Pons (tissue), 1 donor: ENCODE results near the gene PRAME.
A peak's percentile ranks its signal among the peaks of the same experiment; 100 is the strongest.
"Not testable (repeated sequence)": the region's sequence is repeated elsewhere in the genome, so short reads cannot be mapped to it uniquely, and the experiment has no call there.

Experiments
- DNase-seq: peaks from one replicate; pipeline ENCODE4 v3.0.0-alpha.2; 2016; ENCODE audit warnings: low spot score

PRAME gene

GRCh38 chr22:22558972-22559603 lies at the start of gene PRAME:
Gene PRAME (minus strand): TSS chr22:22559265. CDS start chr22:22556832, 2,433 bp downstream.
- peak; percentile 22 for DNase-seq

DNA sequence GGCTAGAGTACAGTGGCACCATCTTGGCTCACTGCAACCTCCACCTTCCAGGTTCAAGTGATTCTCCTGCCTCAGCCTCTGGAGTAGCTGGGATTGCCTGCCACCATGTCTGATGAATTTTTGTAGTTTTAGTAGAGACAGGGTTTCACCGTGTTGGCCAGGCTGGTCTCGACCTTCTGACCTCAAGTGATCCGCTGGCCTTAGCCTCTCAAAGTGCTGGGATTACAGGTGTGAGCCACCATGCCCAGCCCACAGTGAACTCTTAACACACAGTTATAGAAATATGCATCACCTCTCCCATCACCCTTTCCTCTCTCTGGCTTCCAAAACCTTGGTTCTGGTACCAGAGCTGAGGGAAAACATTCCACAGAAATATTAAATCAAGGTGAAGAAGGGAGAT lies 49.0 kb upstream of the PRAME start:
- not testable (repeated sequence) for DNase-seq

DNA sequence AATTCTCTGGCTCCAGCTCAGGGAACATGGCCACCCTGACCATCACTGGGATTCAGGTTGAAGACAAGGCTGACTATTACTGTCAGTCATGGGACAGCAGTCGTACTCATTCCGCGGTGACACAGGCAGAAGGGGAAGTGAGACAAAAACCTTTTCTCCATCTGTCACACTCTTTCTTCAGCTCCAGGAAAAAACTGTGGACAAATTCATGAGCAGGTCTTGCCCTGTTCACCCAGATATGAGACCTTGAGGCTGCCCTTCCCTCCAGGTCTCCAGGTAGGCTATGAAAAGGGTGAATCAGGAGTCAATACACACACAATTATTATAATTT lies 46.0 kb upstream of the PRAME start:
- DNase-seq, result no peak

DNA sequence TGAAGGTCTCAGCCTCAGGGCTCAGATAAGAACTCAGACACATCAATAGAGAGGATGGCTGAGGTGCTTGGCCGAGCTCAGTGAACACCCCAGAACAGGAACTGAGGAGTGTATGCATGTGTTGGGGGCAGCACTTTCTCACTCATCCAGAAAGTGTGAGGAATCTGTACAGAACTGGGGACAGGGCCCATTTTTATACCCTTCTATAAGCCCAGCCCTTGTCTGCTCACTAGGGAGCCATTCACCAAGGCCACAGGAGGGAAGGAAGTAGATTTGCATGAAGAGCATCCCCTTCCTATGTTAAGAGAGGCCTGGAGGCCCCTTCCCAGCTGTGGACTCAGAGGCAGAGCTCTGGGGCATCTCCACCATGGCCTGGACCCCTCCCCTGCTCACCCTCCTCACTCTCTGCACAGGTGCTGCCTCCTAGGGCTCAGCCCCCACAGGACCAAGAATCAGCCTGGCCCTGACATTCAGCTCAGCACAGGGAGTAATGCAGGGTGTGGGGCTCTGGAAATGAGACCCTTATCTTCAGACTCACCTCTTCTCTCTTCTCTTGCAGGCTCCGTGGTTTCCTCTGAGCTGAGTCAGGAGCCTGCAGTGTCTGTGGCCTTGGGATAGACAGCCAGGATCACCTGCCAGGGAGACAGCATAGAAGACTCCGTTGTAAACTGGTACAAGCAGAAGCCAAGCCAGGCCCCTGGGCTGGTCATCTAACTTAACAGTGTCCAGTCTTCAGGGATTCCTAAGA lies 45.4 kb upstream of the PRAME start:
- DNase-seq, result no peak

DNA sequence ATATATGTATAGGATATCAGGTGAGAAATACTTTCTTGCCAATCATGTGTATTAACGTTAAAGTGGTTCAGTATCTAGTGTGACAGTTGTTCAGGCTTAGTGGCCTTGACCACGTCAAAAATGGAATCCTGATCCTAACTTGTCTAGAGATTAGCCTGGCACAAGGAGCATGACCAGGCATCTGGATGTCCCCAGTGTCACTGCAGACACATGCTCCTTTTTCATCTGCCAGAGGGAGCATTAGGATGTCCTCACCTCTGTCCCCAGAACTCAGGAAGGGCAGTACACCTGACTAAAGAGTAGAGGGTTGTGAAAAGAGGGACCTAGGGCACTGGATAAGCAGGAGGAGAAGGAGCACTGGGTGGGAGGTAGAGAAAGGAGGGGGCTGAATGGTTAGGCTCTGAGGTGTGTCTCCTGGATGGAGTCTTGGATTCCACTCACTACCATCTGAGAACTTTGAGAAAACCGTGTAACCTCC lies 44.4 kb upstream of the PRAME start:
- no peak for DNase-seq

- DNase-seq, result no peak
Observed at GRCh38 chr22:22600531-22601261, 41.6 kb upstream of the PRAME start.

GRCh38 chr22:22599248-22599647 lies 40.2 kb upstream of the PRAME start:
- DNase-seq, result no peak

DNA sequence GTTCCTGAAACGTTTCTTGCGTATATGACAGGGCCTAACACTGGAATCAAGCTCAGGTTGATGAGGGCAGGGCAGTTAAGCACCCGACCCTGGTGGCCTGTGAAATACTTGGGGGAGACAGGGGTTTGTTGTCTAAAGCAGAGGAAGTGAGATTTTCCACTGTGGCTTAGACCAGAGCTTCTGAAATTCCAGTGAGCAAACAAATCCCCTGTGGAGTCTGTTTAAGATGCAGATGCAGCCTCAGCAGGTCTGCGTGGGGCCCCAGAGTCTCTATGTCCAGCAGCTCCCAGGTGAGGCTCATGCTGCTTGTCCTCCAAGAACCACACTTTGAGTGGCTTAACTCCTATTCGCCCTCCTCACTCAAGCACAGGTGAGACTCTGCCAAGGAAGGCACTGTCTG lies 39.1 kb upstream of the PRAME start:
- DNase-seq, result no peak

DNA sequence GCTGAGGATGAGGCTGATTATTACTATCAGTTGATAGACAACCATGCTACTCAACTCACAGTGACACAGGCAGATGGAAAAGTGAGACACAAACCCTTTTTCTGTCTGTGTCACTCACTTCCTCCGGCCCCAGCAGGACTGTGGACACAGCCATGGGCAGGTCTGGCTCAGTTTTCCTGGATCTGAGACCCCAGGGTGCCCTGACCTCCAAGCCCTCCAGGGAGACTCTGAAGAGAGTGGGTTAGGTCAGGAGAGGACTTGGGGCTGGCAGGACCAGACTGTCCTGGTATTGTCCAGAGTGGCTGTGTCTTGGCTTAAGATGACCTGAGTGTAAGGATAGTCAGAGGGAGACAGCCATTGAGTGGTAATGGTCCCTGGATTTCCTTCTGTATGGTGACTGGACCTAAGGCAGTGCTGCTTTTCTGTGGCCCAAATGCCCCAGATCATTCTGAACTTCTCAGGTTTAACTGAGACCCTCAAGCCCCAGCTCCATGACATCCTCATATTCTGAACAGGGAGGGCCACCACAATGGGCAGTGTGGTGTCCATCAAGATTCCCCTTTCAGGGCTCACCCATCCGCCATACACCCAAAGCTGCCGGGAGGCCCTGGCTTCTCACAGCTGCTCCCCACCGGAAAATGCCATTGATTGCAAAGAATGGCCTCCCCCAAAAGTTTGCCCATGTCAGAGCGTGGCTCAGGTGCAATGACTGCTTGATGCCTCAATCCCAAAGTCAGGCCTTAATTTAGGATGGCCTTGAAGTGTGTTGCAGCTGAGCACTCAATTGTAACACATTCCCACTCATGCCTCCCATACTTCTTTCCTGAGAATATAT lies 36.2 kb upstream of the PRAME start:
- DNase-seq, result no peak

- peak; percentile 32 for DNase-seq
Observed at GRCh38 chr22:22593964-22594656, 35.0 kb upstream of the PRAME start.

DNA sequence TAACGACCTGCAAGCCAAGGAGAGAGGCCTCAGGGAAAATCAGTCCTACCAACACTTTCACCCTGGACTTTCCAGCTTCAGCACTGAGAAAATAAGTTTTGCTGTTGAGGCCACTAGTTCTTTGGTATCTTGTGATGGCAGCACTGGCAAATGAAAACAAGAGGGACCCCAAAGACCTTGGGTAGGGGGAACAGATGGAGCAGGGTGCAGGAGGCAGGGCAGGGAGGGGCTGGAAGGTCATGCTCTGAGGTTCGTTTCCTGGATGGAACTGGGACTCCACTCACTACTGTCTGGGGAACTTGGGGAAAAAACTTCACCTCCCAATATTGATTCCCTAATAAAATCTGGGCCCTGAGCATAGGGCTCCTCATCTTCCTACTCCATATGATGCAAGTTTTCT lies 34.2 kb upstream of the PRAME start:
- DNase-seq, result no peak

- no peak for DNase-seq
Observed at GRCh38 chr22:22591348-22592299, 32.6 kb upstream of the PRAME start.

DNA sequence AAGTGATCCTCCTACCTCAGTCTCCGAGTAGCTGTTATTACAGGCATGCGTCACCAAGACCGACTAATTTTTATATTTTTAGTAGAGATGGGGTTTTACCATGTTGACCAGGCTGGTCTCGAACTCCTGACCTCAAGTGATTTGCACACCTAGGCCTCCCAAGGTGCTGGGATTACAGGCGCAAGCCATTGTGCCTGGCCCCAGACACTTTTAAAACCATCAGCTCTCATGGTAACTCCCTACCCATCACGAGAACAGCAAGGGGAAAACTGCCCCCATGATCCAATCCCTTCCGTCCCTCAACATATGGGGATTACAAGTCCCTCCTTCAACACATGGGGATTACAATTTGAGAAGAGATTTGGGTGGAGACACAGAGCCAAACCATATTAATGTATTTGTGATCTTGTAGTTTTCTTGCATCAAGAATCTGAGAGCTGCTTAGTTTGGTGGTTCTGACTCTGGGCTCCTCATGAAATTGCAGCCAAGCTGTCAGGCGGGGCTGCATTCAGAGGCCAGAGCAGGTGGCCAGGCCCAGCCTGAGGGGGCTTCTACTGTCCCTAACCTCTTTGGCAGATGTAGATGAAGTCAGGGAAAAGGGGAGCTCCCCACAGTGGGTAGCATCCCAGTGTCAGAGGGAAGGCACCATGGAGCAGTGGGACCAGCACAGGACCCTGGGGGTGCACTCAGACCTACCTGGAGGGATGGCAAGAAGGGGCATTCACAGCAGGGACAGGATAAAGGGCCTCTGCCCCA lies 31.2 kb upstream of the PRAME start:
- DNase-seq, result no peak

DNA sequence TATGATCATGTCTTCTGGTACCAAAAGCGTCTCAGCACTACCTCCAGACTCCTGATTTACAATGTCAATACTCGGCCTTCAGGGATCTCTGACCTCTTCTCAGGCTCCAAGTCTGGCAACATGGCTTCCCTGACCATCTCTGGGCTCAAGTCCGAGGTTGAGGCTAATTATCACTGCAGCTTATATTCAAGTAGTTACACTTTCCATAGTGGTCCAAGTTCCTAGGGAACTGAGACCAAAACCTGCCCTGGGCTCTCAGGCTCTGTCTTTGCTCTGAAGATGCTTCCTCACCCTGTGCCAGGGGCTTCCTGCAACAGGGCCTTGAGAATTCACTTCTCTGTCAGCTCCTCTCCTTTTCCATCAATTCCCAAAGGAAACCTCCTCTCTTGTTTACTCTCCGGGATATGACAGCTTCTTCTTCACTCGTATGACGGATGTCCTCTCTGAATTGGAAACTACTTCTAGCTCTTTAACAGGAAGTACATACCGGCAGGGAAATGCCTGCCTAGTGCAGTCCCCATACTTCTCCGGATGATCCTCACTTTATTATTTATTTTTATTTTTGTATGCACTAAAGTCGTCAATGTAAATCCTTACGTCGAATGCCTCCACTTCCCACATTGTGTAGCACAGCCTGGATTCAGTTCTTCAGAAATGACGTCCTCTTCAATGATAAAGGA lies 29.6 kb upstream of the PRAME start:
- DNase-seq, result no peak

- no peak for DNase-seq
Observed at GRCh38 chr22:22587577-22588188, 28.6 kb upstream of the PRAME start.

DNA sequence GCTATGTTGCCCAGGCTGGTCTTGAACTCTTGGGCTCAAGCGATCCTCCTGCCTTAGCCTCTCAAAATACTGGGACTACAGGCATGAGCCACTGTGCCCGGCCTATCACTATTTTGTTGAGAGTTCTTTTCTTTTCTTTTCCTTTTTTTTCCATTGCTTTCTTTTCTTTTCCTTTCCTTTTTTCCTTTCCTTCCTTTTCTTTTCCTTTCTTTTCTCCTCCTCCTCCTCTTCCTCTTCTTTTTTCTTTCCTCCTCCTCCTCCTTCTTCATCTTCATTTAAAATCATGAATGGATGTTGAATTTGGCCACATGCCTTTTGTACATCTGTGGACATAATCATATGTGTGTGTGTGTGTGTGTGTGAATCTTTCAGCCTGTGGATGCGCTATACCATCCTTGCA lies 25.7 kb upstream of the PRAME start:
- DNase-seq, result no peak

- DNase-seq, result no peak
Observed at GRCh38 chr22:22583030-22583429, 24.0 kb upstream of the PRAME start.

- DNase-seq, result not testable (repeated sequence)
Observed at GRCh38 chr22:22581524-22581923, 22.5 kb upstream of the PRAME start.
